Heart left ventricle (tissue), 16 donors: ENCODE data around the gene KRT222. TPM values are rescaled to one million over a fixed set of nuclear protein-coding genes. Genes with fewer than 3 reads are reported as not detected.

Experiments used
- ATAC-seq, 4 donors: fragments of 200-7000 bp; cut with Tn5 transposase; one replicate each; pipeline ENCODE4 v1.9.1; 2020 to 2022; ENCODE audit warnings: moderate library complexity in 4 of 4, mild to moderate bottlenecking in 3 of 4, moderate number of reproducible peaks in 1 of 4
- DNase-seq, 5 donors: peaks; one replicate each; pipeline ENCODE4 v3.0.0-alpha.2; 2020
- H3K27ac ChIP-seq, 12 donors: fragments of 200-600 bp; sonication (generic) in 4 of 12; one replicate each; pipeline versions ENCODE4 v1.5.0 to v1.8.0; 2016 to 2022; ENCODE audit warnings: mild to moderate bottlenecking in 2 of 12
- H3K27me3 ChIP-seq, 9 donors: fragments of 200-600 bp; sonication (generic) in 2 of 9; one replicate each; pipeline versions ENCODE4 v1.5.1 to v1.8.0; 2016 to 2022; ENCODE audit warnings: mild to moderate bottlenecking in 3 of 9
- H3K36me3 ChIP-seq, 9 donors: fragments of 200-600 bp; sonication (generic) in 2 of 9; one replicate each; pipeline versions ENCODE4 v1.5.0 to v1.8.0; 2018 to 2022; ENCODE audit warnings: mild to moderate bottlenecking in 2 of 9
- H3K4me1 ChIP-seq, 12 donors: fragments of 200-600 bp; sonication (generic) in 4 of 12; one replicate each; pipeline versions ENCODE4 v1.5.0 to v1.8.0; 2016 to 2022; ENCODE audit warnings: mild to moderate bottlenecking in 3 of 12
- H3K4me3 ChIP-seq, 12 donors: fragments of 200-600 bp; sonication (generic) in 4 of 12; one replicate each; pipeline versions ENCODE4 v1.5.0 to v1.8.0; 2017 to 2022; ENCODE audit warnings: mild to moderate bottlenecking in 9 of 12, moderate library complexity in 4 of 12
- H3K9me3 ChIP-seq, 12 donors: fragments of 200-600 bp; sonication (generic) in 4 of 12; one replicate each; pipeline versions ENCODE4 v1.5.0 to v1.8.0; 2016 to 2022; ENCODE audit warnings: mild to moderate bottlenecking in 1 of 12
- CTCF ChIP-seq, 12 donors: fragments of 200-600 bp; sonication (generic) in 4 of 12; IDR thresholded peaks; one replicate each; pipeline versions ENCODE4 v1.5.0 to v1.8.0; 2018 to 2022; ENCODE audit warnings: antibody characterized with exemption in 12 of 12, mild to moderate bottlenecking in 5 of 12
- POLR2A ChIP-seq, 2 donors: fragments of 450-650 bp; IDR thresholded peaks; one replicate each; pipeline ENCODE4 v1.6.1; 2017; ENCODE audit warnings: antibody characterized with exemption in 2 of 2, mild to moderate bottlenecking in 2 of 2, moderate library complexity in 2 of 2
- WGBS, 4 donors: extraction: QIAGEN DNeasy Blood & Tissue Kit in 2 of 4; methylation state at CpG; one replicate each; pipeline versions ENCODE4 v1.1.5 to v1.1.7; 2013 to 2018; 5-methylcytosine and 5-hydroxymethylcytosine counted together
- intact Hi-C, 10 donors: fragments of 100-400 bp; cut with DNase I; formaldehyde crosslinking; loops; one replicate each; pipeline versions ENCODE4 v1.11.1 to v1.14.2; 2022
- polyA plus RNA-seq, 2 donors: library from polyadenylated mRNA; stranded (reverse); fragments of 200-250 nt; gene quantifications; one replicate each; pipeline ENCODE4 v1.2.3, GENCODE V29; 2013
- total RNA-seq, 9 donors: library from RNA; depleted of rRNA in 2 of 9; stranded (reverse); fragments of >200 nt in 2 of 9; fragmentation: NEBNext Ultra II Directional in 3 of 9; extraction: Animal tissue kit (Norgen Biotek cat#: 25700) in 3 of 9; gene quantifications; one replicate each; pipeline versions ENCODE4 v1.1.0 to v1.2.4, GENCODE V29; 2016 to 2023
- donor health status: ischemic (EF 13 %, LVEDD 7.1; RV severe dilation, severe dysfunction).
- donor health status: healthy with polysubstance abuse.
- donor health status: DM: no; HTN: yes; CAD: no.
- donor health status: DM: no; HTN: no; CAD: no.
- donor health status: ischemic (EF 25% LVEDD 6.9; RV normal size, moderate dysfunction).
- donor health status: ischemic (EF 25% LVEDD 5.7; RV mildly dilated, moderate dysfunction).
- donor health status: healthy.
- donor health status: DM: yes; HTN: yes; CAD: no.
- donor health status: ischemic (EF 35%, LVEDD 5.7; RV mildly dilated, moderate dysfunction).
- donor health status: nonischemic (EF 11% LVEDD 7.7; RV severe dilation, severe dysfunction).
- donor health status: DM: yes; HTN: yes; CAD: no.
- donor health status: PGD.
- donor health status: ischemic (EF 29% LVEDD 5.4; RV normal size, mild dysfunction).
- donor health status: nonischemic (EF 23%, LVEDD 6.1; RV moderate dilation, normal function).

KRT222 gene
- total and polyA plus RNA-seq, 11 donors = 0.25 to 1.3 (median 0.96) TPM; not detected in 6

GRCh38 chr17:40678902-40679522, 14.0 kb upstream of the KRT222 start:
- TF ChIP-seq POLR2A (IDR thresholded peaks at IDR 0.05) (no peak), CTCF (IDR thresholded peaks at IDR 0.05) (no peak)
- Histone ChIP-seq H3K4me3 (no peak overlapping the region), H3K27me3 (peaks cover 0 to 37% (median 0%) of the 10 kb centered on the region in 9 donors), H3K27ac (no peak overlapping the region), H3K4me1 (no peaks in the 10 kb centered on the region), H3K9me3 (no peaks in the 10 kb centered on the region), H3K36me3 (no peaks in the 10 kb centered on the region)
- no peak for DNase-seq
- 51 to 57% (median 54%) methylated on average over 4 of the region's 4 CpGs for WGBS, 4 donors
- ATAC-seq = no peak
- intact Hi-C loops = no loop called here

- DNase-seq = no peak
- TF ChIP-seq CTCF (IDR thresholded peaks at IDR 0.05) = no peak
- TF ChIP-seq POLR2A (IDR thresholded peaks at IDR 0.05) = no peak
These were observed 10.9 kb upstream of the KRT222 start for GRCh38 chr17:40675905-40676304.

GRCh38 chr17:40672654-40673053, 7.7 kb upstream of the KRT222 start:
- intact Hi-C loops = no loop called here
- Histone ChIP-seq H3K27ac (no peak overlapping the region), H3K27me3 (peaks cover 0 to 19% (median 0%) of the 10 kb centered on the region in 9 donors), H3K9me3 (no peaks in the 10 kb centered on the region), H3K4me3 (no peak overlapping the region), H3K4me1 (no peaks in the 10 kb centered on the region), H3K36me3 (no peaks in the 10 kb centered on the region)
- DNase-seq (no peak), ATAC-seq (no peak)
- WGBS, 4 donors = 91 to 95% (median 93%) methylated on average over 2 of the region's 2 CpGs
- no peak for TF ChIP-seq CTCF (IDR thresholded peaks at IDR 0.05)
- TF ChIP-seq POLR2A (IDR thresholded peaks at IDR 0.05) = no peak

More at GRCh38 chr17:40675905-40676304, 10.9 kb upstream of the KRT222 start:
- Histone ChIP-seq H3K27ac (no peak overlapping the region), H3K27me3 (peaks cover 0 to 23% (median 0%) of the 10 kb centered on the region in 9 donors), H3K9me3 (no peaks in the 10 kb centered on the region), H3K4me1 (no peaks in the 10 kb centered on the region), H3K4me3 (no peak overlapping the region), H3K36me3 (no peaks in the 10 kb centered on the region)
- intact Hi-C loops = no loop called here
- WGBS, 4 donors = 86 to 93% (median 91%) methylated on average over 4 of the region's 4 CpGs
- no peak for ATAC-seq

GRCh38 chr17:40671282-40671681, 6.3 kb upstream of the KRT222 start:
- H3K36me3 ChIP-seq = no peaks in the 10 kb centered on the region
- H3K4me3 ChIP-seq = no peak overlapping the region
- no peaks in the 10 kb centered on the region for H3K9me3 ChIP-seq
- H3K27me3 ChIP-seq = peaks cover 0 to 22% (median 0%) of the 10 kb centered on the region in 9 donors
- no peaks in the 10 kb centered on the region for H3K4me1 ChIP-seq
- H3K27ac ChIP-seq = no peak overlapping the region
- DNase-seq (no peak), ATAC-seq (no peak)
- intact Hi-C loops = no loop called here
- 51 to 55% (median 52%) methylated on average over 4 of the region's 4 CpGs for WGBS, 4 donors
- TF ChIP-seq CTCF (IDR thresholded peaks at IDR 0.05) (no peak), POLR2A (IDR thresholded peaks at IDR 0.05) (no peak)
